ENCODE data around the gene KCNH2. TPM values are rescaled to one million over a fixed set of nuclear protein-coding genes. Genes with fewer than 3 reads are reported as not detected.
A peak's percentile ranks its signal among the peaks of the same experiment; 100 is the strongest.

The KCNH2 gene
- total RNA-seq, 3 donors from 2014 or later (not counting 1 experiment from before 2014, with no cell fraction given), result 0.39 to 0.60 TPM; not detected in 1

DNA sequence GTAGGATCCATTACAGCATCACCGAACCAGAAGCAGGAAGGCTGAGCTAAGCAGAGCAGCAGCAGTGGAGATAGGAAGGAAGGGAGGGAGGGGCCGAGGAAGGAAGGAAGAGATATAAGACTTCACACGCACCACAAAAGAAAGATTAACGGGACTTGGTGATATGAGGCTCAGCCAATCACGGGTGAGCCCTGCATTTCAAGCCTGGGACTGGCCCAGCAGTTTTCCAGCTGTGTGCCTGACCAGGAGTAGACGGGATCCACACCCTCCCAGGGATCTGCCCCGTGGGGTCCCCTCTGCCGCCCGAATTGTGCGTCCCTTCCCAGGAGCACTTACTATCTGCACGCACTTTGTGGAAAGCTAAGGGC lies 30.0 kb upstream of the KCNH2 start:
- no peak for TF ChIP-seq CTCF (IDR thresholded peaks at IDR 0.05)
- H3K4me1 Mint-ChIP-seq, result peaks cover 46 to 58% of the 10 kb centered on the region in 2 donors
- peak overlapping the region; percentile 74 for H3K4me3 Mint-ChIP-seq
- peak overlapping the region; percentile 76 to 85 for H3K27ac Mint-ChIP-seq
- DNase-seq (peak in 1 of 2 donors; percentile 76), ATAC-seq (peak in 2 of 3 donors; percentile 16 to 39)
- peaks cover 0 to 8% of the 10 kb centered on the region in 2 donors for H3K27me3 Mint-ChIP-seq (ENCODE audit: low read depth in 2 of 2)
- no peaks in the 10 kb centered on the region for H3K36me3 Mint-ChIP-seq
- peak overlapping the region; percentile 14 for H3K27ac ChIP-seq (ENCODE audit: low read length)
- no peaks in the 10 kb centered on the region for H3K9me3 Mint-ChIP-seq
- no peak overlapping the region for H3K4me3 ChIP-seq (ENCODE audit: low read length)
- peaks cover 67% of the 10 kb centered on the region for H3K4me1 ChIP-seq (ENCODE audit: control insufficient read depth, insufficient read depth, low read length)
- whole genome bisulfite sequencing (ENCODE audit: insufficient coverage), result 25% methylated on average over 10 of the region's 11 CpGs
- H3K36me3 ChIP-seq (ENCODE audit: control insufficient read depth, insufficient read depth, low read length), result no peaks in the 10 kb centered on the region
- intact Hi-C loops (cut with micrococcal nuclease), result no loop called here
- H3K27me3 ChIP-seq (ENCODE audit: control insufficient read depth, insufficient read depth, low read length), result no peaks in the 10 kb centered on the region
- no peaks in the 10 kb centered on the region for H3K9me3 ChIP-seq (ENCODE audit: control insufficient read depth, insufficient read depth, low read length)

- H3K4me3 ChIP-seq (ENCODE audit: low read length), result no peak overlapping the region
- DNase-seq (peak in 1 of 2 donors; percentile 20), ATAC-seq (no peak)
- H3K27me3 ChIP-seq (ENCODE audit: control insufficient read depth, insufficient read depth, low read length), result no peaks in the 10 kb centered on the region
- intact Hi-C loops (cut with micrococcal nuclease), result no loop called here
- peaks cover 40 to 51% of the 10 kb centered on the region in 2 donors for H3K4me1 Mint-ChIP-seq
- 38% methylated on average over 7 of the region's 7 CpGs for WGBS (ENCODE audit: insufficient coverage)
- peaks cover 0 to 6% of the 10 kb centered on the region in 2 donors for H3K27me3 Mint-ChIP-seq (ENCODE audit: low read depth in 2 of 2)
- H3K9me3 Mint-ChIP-seq, result no peaks in the 10 kb centered on the region
- no peaks in the 10 kb centered on the region for H3K36me3 Mint-ChIP-seq
- H3K4me1 ChIP-seq (ENCODE audit: control insufficient read depth, insufficient read depth, low read length), result peaks cover 60% of the 10 kb centered on the region
- peak overlapping the region; percentile 76 to 85 for H3K27ac Mint-ChIP-seq
- no peak overlapping the region for H3K27ac ChIP-seq (ENCODE audit: low read length)
- no peaks in the 10 kb centered on the region for H3K36me3 ChIP-seq (ENCODE audit: control insufficient read depth, insufficient read depth, low read length)
- no peaks in the 10 kb centered on the region for H3K9me3 ChIP-seq (ENCODE audit: control insufficient read depth, insufficient read depth, low read length)
- no peak for TF ChIP-seq CTCF (IDR thresholded peaks at IDR 0.05)
- peak overlapping the region; percentile 74 for H3K4me3 Mint-ChIP-seq
Observed at GRCh38 chr7:151007469-151007898, 29.4 kb upstream of the KCNH2 start.

DNA sequence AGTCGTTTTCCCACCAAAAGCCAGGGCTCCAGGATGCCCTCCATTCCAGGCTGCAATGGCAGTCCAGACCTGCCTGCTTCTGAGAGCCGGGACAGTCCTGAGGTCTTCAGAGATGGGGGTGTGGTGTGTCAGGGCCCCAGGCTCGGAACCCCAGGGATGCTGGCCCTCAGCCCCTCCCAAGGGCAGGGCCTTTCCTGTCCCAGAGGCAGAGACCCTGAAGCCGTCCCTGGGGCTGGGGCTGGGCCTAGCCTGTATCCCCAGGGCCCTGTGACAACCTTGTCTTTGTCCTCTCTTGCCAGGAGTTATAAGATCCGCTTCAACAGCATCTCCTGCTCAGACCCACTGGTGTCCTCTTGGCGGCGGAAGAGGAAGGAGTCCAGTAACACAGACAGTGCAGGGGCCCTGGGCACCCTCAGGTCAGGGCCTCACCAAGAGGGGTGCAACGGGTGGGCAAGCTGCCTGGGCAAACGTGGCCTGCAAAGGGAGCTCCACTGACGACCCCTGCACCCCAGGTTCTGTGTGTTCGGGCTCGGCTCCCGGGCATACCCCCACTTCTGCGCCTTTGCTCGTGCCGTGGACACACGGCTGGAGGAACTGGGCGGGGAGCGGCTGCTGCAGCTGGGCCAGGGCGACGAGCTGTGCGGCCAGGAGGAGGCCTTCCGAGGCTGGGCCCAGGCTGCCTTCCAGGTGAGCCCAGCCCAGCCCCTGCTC lies 28.6 kb upstream of the KCNH2 start:
- peak overlapping the region in 1 of 2 donors; percentile 85 for H3K27ac Mint-ChIP-seq
- H3K4me1 Mint-ChIP-seq, result peaks cover 33 to 48% of the 10 kb centered on the region in 2 donors
- no peak overlapping the region for H3K4me3 Mint-ChIP-seq
- intact Hi-C loops (cut with micrococcal nuclease), result no loop called here
- WGBS (ENCODE audit: insufficient coverage), result 91% methylated on average over 23 of the region's 23 CpGs
- DNase-seq (no peak), ATAC-seq (no peak)
- no peaks in the 10 kb centered on the region for H3K9me3 ChIP-seq (ENCODE audit: control insufficient read depth, insufficient read depth, low read length)
- no peak overlapping the region for H3K27ac ChIP-seq (ENCODE audit: low read length)
- H3K36me3 Mint-ChIP-seq, result no peaks in the 10 kb centered on the region
- H3K9me3 Mint-ChIP-seq, result no peaks in the 10 kb centered on the region
- H3K27me3 Mint-ChIP-seq (ENCODE audit: low read depth in 2 of 2), result peaks cover 0 to 7% of the 10 kb centered on the region in 2 donors
- no peaks in the 10 kb centered on the region for H3K36me3 ChIP-seq (ENCODE audit: control insufficient read depth, insufficient read depth, low read length)
- peaks cover 58% of the 10 kb centered on the region for H3K4me1 ChIP-seq (ENCODE audit: control insufficient read depth, insufficient read depth, low read length)
- no peak overlapping the region for H3K4me3 ChIP-seq (ENCODE audit: low read length)
- H3K27me3 ChIP-seq (ENCODE audit: control insufficient read depth, insufficient read depth, low read length), result no peaks in the 10 kb centered on the region
- TF ChIP-seq CTCF (IDR thresholded peaks at IDR 0.05), result no peak

Data from natural killer cell (primary cell).